ENCODE results near the gene MPND.
"Not testable (repeated sequence)": the region's sequence is repeated elsewhere in the genome, so short reads cannot be mapped to it uniquely, and the experiment has no call there.

The MPND gene

DNA sequence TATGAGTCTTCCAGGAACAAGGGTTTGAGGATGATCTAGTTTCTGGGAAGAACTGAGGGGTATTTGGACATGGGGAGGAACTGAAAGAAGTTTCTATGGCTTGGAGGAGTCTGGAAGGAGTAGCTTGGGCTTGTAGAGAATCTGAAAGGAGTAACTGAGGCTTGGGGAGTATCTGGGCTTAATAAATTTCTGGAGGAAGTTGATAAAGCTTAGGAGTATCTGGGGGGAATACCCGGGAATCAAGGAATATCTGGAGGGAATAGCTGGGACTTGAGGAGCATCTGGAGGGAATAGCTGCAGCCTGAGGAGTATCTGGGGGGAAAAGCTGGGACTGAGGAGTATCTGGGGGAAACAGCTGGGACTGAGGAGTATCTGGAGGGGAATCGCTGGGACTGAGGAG is 22.9 kb upstream of the MPND start:
- DNase-seq: no peak

- no peak for DNase-seq
Observed at GRCh38 chr19:4322942-4323665, 20.3 kb upstream of the MPND start.

- no peak for DNase-seq
Observed at GRCh38 chr19:4323692-4324091, 19.7 kb upstream of the MPND start.

DNA sequence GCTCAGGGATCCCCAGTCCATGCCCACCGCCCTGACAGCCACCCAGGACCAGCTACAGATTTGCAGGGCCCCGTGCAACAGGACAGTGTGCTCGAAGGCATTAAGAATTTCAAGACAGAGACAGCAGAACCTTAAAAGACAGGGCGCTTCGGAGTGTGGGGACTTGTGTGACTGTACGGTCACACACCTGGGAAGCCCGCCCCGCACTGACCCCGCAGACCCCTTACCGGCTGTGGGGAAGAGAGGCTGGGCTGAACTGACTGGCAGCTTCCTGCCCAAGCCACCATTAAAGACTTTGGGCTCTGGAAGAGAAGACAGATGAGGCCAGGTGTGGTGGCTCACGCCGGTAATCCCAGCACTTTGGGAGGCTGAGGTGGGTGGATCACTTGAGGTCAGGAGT is 19.1 kb upstream of the MPND start:
- DNase-seq: no peak

DNA sequence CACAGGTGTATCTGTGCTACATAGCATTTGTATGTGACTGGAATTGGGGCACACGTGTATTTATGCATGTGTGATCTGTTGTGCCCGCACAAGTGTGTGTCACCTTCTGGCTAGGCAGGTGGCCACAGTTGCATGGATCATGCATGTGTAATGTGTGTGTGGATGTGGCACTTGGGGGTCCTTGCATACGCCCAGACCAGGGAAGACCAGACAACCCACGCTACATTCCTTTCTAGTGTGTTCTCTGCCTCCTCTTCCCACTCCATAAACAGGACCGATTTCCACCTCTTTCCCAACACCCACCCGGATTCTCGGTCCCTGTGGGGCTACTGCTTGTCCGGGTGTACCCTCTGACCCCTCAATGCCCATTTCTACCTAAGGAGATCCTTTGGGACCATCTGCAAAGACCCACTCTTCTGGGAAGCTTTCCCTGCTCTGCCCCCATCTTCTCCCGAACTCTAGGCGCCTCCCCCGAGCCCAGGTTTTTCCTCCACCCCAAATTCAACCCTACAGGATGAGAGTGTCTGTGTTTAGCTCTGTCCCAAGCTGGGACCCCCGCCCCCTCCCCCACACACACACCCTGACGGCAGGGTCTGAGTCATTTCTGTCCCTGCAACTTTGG is 17.0 kb upstream of the MPND start:
- DNase-seq: no peak

DNA sequence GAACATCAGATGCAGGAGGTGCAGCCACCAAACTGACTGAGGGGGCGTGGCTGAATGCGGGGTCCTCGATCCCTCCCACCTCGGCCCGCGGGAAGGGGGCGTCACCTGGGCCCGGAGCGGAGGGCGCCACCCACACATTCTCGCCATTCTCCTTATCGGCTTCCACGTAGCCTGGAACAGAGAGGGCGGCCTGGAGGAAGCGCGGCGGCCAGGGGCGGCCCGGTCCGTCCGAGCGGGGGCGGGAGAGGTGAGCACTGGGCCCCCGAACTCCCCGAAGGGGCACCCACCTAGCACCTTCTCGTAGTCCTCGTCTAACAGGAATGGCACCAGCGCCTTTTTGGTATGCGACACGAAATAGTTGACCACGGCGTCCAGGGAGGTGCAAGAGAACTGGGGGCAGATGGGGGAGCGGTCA is 16.5 kb upstream of the MPND start:
- DNase-seq: no peak

DNA sequence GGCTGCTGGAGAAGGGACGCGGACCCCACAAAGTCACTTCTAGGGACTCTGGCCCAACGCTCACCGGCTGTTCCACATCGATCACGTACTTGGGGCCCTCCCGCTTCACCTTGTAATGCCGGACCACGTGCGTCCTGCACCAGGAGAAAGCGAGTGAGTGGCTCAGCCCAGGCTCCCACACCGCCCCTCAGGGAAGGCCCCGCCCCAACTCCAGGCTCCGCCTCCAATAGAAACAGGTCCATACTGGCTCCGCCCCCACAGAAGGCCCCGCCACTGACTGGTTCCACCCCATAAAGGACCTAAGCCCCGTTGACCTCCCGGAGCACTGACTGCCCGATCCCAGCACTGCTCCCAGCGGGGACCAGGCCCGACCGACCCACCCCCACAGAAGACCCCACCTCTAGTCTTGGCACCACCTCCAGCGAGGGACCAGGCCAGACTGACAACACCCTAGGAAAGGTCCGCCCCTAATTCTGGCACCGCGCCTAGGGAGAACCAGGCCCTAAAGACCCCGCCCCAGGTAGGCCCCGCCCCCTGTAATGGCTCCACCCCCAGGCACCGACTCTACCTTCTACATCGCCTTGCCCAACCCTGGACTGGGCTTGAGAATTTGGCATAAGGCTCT is 16.0 kb upstream of the MPND start:
- peak; percentile 59 for DNase-seq

DNA sequence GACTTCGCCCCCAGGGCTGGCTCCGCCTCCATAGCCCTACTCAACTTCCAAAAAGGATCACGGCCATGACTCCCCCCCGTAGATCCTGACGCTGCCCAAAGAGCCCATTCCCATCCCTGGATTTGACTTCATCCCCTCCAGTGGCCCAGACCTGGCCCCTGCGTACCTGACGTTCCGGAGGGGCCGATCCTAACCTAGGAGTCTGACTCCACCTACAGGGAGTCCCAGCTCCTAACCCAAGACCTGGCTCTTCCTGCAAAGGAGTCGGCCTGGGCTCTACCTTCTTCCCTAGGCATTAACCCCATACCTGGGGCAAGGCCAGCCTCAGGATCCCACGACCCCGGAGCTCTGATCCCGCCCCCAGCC is 15.5 kb upstream of the MPND start:
- DNase-seq: no peak

DNA sequence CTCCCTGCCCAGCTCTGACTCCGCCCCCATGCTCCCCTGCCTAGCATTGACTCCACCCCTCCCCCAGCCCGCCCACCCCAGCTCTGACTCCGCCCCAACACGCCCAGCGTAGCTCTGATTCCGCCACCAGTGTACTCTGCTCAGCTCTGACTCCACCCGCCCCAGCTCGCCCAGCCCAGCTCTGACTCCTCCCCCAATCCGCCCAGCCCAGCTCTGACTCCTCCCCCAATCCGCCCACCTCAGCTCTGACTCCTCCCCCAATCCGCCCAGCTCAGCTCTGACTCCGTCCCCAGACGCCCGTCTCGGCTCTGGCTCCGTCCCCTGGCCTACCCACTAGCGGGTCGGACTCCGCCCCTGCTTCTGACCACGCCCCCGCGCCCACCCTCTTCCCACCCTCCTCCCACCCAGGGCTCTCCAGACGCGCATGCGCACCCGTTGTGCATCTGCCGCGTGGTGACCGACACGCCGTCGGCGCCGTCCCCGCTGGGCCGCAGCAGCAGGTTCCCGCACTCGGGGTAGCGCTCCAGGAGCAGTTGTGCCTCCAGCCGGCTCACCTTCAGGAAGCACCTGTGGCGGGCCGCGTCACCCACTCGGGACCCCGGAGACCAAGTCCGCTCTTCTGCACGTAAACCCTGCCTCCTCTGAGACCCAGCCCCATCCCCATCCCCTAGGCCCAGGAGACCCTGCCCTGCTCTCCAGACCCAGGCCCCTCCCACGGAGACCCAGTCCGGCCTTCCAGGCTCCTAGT is 14.9 kb upstream of the MPND start:
- peak; percentile 93 for DNase-seq

GRCh38 chr19:4328991-4329681 is 14.2 kb upstream of the MPND start:
- not testable (repeated sequence) for DNase-seq

GRCh38 chr19:4329858-4330257 is 13.5 kb upstream of the MPND start:
- DNase-seq: no peak

GRCh38 chr19:4334929-4335570 is 8.3 kb upstream of the MPND start:
- no peak for DNase-seq

DNA sequence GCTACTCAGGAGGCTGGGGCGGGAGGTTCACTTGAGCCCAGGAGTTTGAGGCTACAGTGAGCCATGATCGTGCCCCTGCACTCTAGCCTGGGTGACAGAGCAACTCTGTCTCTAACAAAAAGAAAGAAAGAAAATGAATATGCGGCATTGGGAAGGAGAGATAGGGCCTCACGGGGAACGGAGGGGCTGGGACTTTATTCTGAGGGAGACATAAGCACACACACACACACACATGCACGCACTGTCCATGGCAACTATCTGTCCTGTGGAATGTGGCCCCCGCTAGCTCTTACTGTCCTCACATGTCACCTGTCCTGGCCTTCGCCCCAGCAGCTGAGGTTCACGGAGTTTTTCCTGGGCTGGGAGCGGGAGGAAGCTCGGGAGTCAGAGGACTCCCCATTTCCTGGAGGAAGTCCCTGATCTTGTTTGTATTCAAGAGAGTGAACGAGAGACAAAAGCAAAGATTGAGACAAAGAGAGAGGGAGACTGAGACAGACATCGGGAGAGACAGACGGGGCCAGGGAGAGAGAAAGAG is 5.4 kb upstream of the MPND start:
- peak; percentile 27 for DNase-seq

DNA sequence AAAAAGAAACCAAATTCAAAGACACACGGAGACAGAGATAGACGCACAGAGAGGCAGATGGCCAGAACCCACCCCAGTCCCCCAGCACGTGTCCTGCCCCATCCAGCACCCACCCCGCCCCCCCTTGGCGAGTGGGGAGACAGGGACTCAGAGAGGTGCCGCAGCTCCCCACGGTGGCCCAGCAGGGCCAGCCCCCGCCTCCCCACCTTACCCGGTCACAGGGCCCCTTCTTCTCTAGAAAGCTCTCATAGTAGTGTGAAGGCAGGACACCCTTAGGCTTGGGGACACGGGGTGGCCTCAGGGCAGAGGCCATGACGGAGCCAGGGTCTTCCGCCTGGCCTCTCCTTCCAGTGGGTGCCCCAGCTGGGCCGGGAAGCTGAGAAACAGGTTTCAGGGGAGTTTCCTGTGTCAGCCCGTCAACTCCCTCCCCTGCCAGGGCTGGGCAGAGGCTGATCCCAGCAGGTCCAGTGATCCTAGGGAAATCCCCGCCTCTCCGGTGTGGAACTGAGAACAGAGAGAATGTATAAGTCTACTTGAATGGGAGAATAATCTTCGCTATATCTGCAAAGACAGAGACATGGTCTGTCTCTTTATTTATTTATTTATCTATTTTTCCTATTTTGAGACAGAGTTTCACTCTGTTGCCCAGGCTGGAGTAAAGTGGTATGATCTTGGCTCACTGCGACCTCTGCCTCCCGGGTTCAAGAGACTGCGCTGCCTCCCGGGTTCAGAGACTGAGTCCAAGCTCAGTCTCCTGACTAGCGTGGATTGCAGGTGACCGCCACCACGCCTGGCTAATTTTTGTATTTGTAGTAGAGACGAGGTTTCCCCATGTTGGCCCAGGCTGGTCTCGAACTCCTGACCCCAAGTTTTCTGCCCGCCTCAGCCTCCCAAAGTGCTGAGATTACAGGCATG is 4.7 kb upstream of the MPND start, which contains the start of gene STAP2:
TSS of gene STAP2 (minus strand) at position 387 of the 915 bp plus-strand sequence. CDS start at position 313, 74 bp downstream.
- DNase-seq: peak; percentile 29

GRCh38 chr19:4342314-4342614 is 1.1 kb upstream of the MPND start:
- DNase-seq: no peak

DNA sequence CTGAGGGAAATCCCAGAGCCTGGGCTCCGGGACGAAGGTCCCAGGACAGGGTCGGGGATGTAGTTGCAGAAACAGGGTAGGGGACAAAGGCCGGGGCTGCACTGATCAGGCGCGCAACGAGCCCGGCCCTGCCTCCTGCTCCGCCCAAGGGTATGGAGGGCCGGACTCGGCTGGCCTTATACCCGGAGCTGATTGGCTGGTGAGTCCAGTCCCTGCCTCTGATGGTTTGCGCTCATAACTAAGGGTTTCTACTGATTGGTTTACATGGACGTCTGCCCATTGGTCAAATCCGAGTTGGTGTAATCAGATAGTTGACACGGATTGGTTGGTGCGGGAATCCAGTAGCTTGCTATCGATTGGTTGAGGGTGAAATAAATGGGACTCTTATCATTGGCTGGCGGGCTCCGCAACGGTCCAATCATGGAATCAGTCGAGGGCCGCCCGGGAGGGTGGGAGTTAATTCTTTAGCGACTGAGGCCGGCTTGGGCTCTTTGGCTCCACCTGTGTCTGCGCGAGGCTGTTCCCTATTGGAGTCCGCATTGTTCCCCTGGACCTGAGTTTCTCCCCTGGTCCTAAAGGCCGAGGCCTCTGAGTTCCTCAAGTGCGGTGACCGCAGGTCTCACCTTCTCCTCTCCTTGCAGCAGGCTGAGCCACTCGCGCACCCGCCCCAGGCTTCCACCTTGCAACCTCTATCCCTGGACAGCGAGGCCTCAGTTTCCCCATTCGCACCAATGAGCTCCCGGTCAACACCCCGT is 570 bp upstream of the MPND start:
- DNase-seq: peak; percentile 100

DNA sequence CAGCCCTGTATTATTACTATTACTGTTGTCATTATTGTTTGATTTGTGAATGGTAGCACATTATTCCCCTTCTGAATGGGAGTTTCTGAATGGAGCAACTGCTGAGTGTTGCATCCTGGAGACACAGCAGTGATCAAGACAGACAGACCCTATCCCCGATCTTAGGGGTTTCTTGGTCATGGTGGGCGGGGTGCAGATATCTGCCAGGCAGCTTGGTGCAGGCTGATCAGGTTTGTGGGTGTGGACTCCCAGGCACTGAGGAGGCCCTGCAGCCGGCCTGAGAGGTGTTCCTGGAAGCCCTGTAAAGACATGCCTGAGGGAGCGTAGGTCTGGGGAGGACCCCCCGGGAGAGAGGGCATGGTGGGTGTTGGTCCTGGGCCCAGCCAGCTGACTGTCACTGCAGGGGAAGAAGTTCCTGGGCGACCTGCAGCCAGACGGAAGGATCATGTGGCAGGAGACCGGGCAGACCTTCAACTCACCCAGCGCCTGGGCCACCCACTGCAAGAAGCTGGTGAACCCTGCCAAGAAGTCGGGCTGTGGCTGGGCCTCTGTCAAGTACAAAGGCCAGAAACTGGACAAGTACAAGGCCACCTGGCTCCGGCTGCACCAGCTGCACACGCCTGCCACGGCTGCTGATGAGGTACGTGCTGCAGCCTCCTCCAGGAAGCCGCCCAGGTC is 2.1 kb downstream of the MPND start:
- no peak for DNase-seq

GRCh38 chr19:4346020-4346383 is 2.6 kb downstream of the MPND start:
- DNase-seq: no peak

- no peak for DNase-seq
Observed at GRCh38 chr19:4347521-4347920, 4.2 kb downstream of the MPND start.

GRCh38 chr19:4349225-4349624 is 5.9 kb downstream of the MPND start:
- DNase-seq: not testable (repeated sequence)

Data from EL (cell line).